Measurements from ENCODE around the gene HEBP2.

Gene HEBP2

GRCh38 chr6:138455746-138456400 is 51.9 kb downstream of the HEBP2 start:
- DNase-seq, result no peak

- no peak for DNase-seq
Measured at GRCh38 chr6:138456401-138456790, 52.4 kb downstream of the HEBP2 start.

- DNase-seq, result no peak
Measured at GRCh38 chr6:138461647-138462046, 57.6 kb downstream of the HEBP2 start.

- DNase-seq, result no peak
Measured at GRCh38 chr6:138464085-138464484, 60.1 kb downstream of the HEBP2 start.

- DNase-seq, result no peak
Measured at GRCh38 chr6:138465007-138465645, 61.1 kb downstream of the HEBP2 start.

GRCh38 chr6:138467901-138468300 is 63.9 kb downstream of the HEBP2 start:
- no peak for DNase-seq

- DNase-seq, result no peak
Measured at GRCh38 chr6:138468320-138469015, 64.4 kb downstream of the HEBP2 start.

All from KG1 (cell line).